Endothelial cell of umbilical vein (primary cell): Measurements from ENCODE around the gene MED29. TPM values are rescaled to one million over a fixed set of nuclear protein-coding genes. Genes with fewer than 3 reads are reported as not detected.

Experiments used
- BruUV-seq: library from RNA; stranded (reverse); fragments of 400-500 nt; replicated peaks from 2 replicates; lab custom pipeline; 2021; lab: Mats Ljungman, UMichigan
- CTCF ChIA-PET: fragments of 300-600, 350-600 bp; sonication (Branson Sonifier 250); formaldehyde crosslinking; loops from one replicate; lab custom pipeline; 2021; ENCODE audit warnings: antibody characterized with exemption, inconsistent platforms; lab: Charles Lee
- POLR2A ChIA-PET: fragments of 300-600, 350-600 bp; sonication (Branson Sonifier 250); formaldehyde crosslinking; loops from one replicate; lab custom pipeline; 2021; ENCODE audit warnings: antibody characterized with exemption, inconsistent platforms; lab: Charles Lee
- DNase-seq: peaks from one replicate; pipeline ENCODE4 v3.0.0-alpha.2; 2011; ENCODE audit warnings: low read depth, low spot score
- FAIRE-seq: peaks from 2 replicates; lab custom pipeline; 2011; peaks lifted over from hg19 to GRCh38; lab: Jason Lieb, UNC
- H2AFZ ChIP-seq: 2 replicates; pipeline ENCODE4 v1.6.0; 2012; ENCODE audit warnings: low read depth, low read length, control low read depth, inconsistent platforms
- H3K27ac ChIP-seq: 2 replicates; pipeline ENCODE4 v1.5.1; 2011; ENCODE audit warnings: low read depth, mild to moderate bottlenecking, control low read depth, low read length, moderate library complexity; ENCODE audit not compliant: insufficient read depth
- H3K27me3 ChIP-seq, 2 experiments: 2 replicates each; pipeline versions ENCODE4 v1.6.0 to v1.6.1; 2011; ENCODE audit warnings: low read length in 2 of 2, mixed read lengths in 1 of 2; ENCODE audit not compliant: control insufficient read depth in 2 of 2, insufficient read depth in 2 of 2
- H3K36me3 ChIP-seq, 2 experiments: 2 replicates in 1 of 2; 3 replicates in 1 of 2; pipeline ENCODE4 v1.5.1; 2011; ENCODE audit warnings: low read length in 2 of 2, mild to moderate bottlenecking in 1 of 2, moderate library complexity in 1 of 2; ENCODE audit not compliant: control insufficient read depth in 2 of 2, insufficient read depth in 2 of 2; ENCODE audit errors: extremely low read depth in 1 of 2
- H3K4me1 ChIP-seq: 3 replicates; pipeline ENCODE4 v1.5.1; 2011; ENCODE audit warnings: mild to moderate bottlenecking, low read length; ENCODE audit not compliant: control insufficient read depth, insufficient read depth; ENCODE audit errors: extremely low read depth
- H3K4me2 ChIP-seq: 2 replicates; pipeline ENCODE4 v1.6.1; 2011; ENCODE audit warnings: low read length, control low read depth, mixed read lengths; ENCODE audit not compliant: insufficient read depth
- H3K4me3 ChIP-seq, 3 experiments: fragments of 200-600 bp in 1 of 3; sonication (generic), shearing (Covaris generic) in 1 of 3; replicated peaks in 1 of 3; 2 replicates each; pipeline ENCODE4 v1.5.1; 2011 to 2016; ENCODE audit warnings: control low read depth in 3 of 3, low read length in 3 of 3, mild to moderate bottlenecking in 2 of 3, inconsistent platforms in 1 of 3, low read depth in 1 of 3, moderate library complexity in 1 of 3; ENCODE audit not compliant: insufficient read depth in 1 of 3
- H3K79me2 ChIP-seq: 2 replicates; pipeline ENCODE4 v1.6.0; 2012; ENCODE audit warnings: low read length, inconsistent platforms; ENCODE audit not compliant: control insufficient read depth, insufficient read depth
- H3K9ac ChIP-seq: replicated peaks from 2 replicates; pipeline ENCODE3; 2011; ENCODE audit warnings: low read length, control low read depth; ENCODE audit not compliant: insufficient read depth; ENCODE audit errors: extremely low read depth
- H3K9me1 ChIP-seq: replicated peaks from 3 replicates; pipeline ENCODE4 v1.6.0; 2011; ENCODE audit warnings: mild to moderate bottlenecking, low read length; ENCODE audit not compliant: control insufficient read depth, insufficient read depth; ENCODE audit errors: extremely low read depth
- H3K9me3 ChIP-seq: replicated peaks from 2 replicates; pipeline ENCODE4 v1.5.1; 2012; ENCODE audit warnings: low read length, inconsistent platforms; ENCODE audit not compliant: control insufficient read depth, insufficient read depth
- H4K20me1 ChIP-seq: replicated peaks from 2 replicates; pipeline ENCODE3; 2011; ENCODE audit warnings: mild to moderate bottlenecking, low read length; ENCODE audit not compliant: control insufficient read depth, insufficient read depth; ENCODE audit errors: extremely low read depth
- CTCF ChIP-seq, 2 donors: IDR thresholded peaks; 1 replicate in 1 of 2; 2 replicates in 1 of 2; pipeline ENCODE4 v1.5.1; 2011; ENCODE audit warnings: low read length in 2 of 2, mild to moderate bottlenecking in 2 of 2, moderate library complexity in 2 of 2, control low read depth in 1 of 2, inconsistent platforms in 1 of 2, low read depth in 1 of 2; ENCODE audit not compliant: insufficient read depth in 1 of 2; ENCODE audit errors: extremely low read depth in 1 of 2
- EZH2 ChIP-seq: IDR thresholded peaks from 2 replicates; pipeline ENCODE4 v1.6.1; 2012; ENCODE audit warnings: borderline replicate concordance, low read depth, mild to moderate bottlenecking, moderate library complexity, low read length, inconsistent platforms; ENCODE audit not compliant: severe bottlenecking
- FOS ChIP-seq: IDR thresholded peaks from 2 replicates; pipeline ENCODE4 v1.6.1; 2011; ENCODE audit warnings: mild to moderate bottlenecking, low read length, moderate library complexity, borderline replicate concordance; ENCODE audit not compliant: insufficient read depth
- GATA2 ChIP-seq: IDR thresholded peaks from 2 replicates; pipeline ENCODE4 v1.7.0; 2011; ENCODE audit warnings: low read depth, mild to moderate bottlenecking, moderate library complexity, mixed read lengths, low read length; ENCODE audit not compliant: insufficient read length, insufficient read depth
- JUN ChIP-seq: IDR thresholded peaks from 2 replicates; pipeline ENCODE4 v1.6.1; 2011; ENCODE audit warnings: borderline replicate concordance, low read depth; ENCODE audit not compliant: insufficient read length, insufficient read depth
- MAX ChIP-seq: IDR thresholded peaks from 2 replicates; pipeline ENCODE4 v1.6.1; 2011; ENCODE audit not compliant: insufficient read depth, insufficient read length
- MYC ChIP-seq: IDR thresholded peaks from one replicate; pipeline ENCODE4 v1.6.1; 2011; ENCODE audit warnings: mild to moderate bottlenecking, low read depth, low read length
- POLR2A ChIP-seq: IDR thresholded peaks from 2 replicates; pipeline ENCODE4 v1.6.1; 2012; ENCODE audit warnings: low read depth, mild to moderate bottlenecking, control low read depth, low read length
- POLR2AphosphoS5 ChIP-seq: IDR thresholded peaks from 2 replicates; pipeline ENCODE4 v1.6.1; 2012; ENCODE audit warnings: low read depth, mild to moderate bottlenecking, control low read depth, low read length, moderate library complexity; ENCODE audit not compliant: insufficient read depth
- dilution Hi-C: fragments of 300-500 bp; cut with MboI; formaldehyde crosslinking; loops from one replicate; pipeline ENCODE4 v1.15.0; 2019; ENCODE audit warnings: low sequenced_read_pairs; ENCODE audit not compliant: extremely low pct_ligation_motif_present
- intact Hi-C: fragments of 100-400 bp; cut with micrococcal nuclease; formaldehyde crosslinking; loops from one replicate; pipeline ENCODE4 v1.10.0; 2022
- polyA plus RNA-seq, 4 experiments: library from polyadenylated mRNA; depleted of rRNA in 3 of 4; stranded (reverse) in 3 of 4; unstranded in 1 of 4; fragments of >200 nt; gene quantifications; 2 replicates each; pipeline versions ENCODE4 v1.2.1 to v1.2.3, GENCODE V29; 2011 to 2012; ENCODE audit warnings: missing spikeins in 1 of 4
- total RNA-seq: library from RNA; stranded (reverse); gene quantifications from 2 replicates; pipeline ENCODE4 v1.2.3, GENCODE V29; 2021

MED29 gene
- total and polyA plus RNA-seq, 2 donors (not counting 3 experiments of a cell fraction or from before 2014, with no cell fraction given), result 25.5 to 50.4 TPM

GRCh38 chr19:39369200-39369599 is 22.0 kb upstream of the MED29 start:
- peaks cover 18% of the 10 kb centered on the region for H3K4me1 ChIP-seq
- H3K27me3 ChIP-seq, result no peaks in the 10 kb centered on the region
- CTCF ChIA-PET, result no interaction called here
- no peak overlapping the region for H3K4me2 ChIP-seq
- no peak overlapping the region for H3K9ac ChIP-seq
- no peaks in the 10 kb centered on the region for H4K20me1 ChIP-seq
- intact Hi-C loops (no loop called here), dilution Hi-C loops (no loop called here)
- no peak overlapping the region for H3K27ac ChIP-seq
- no peaks in the 10 kb centered on the region for H3K9me3 ChIP-seq
- H3K36me3 ChIP-seq, result peaks cover 8 to 13% of the 10 kb centered on the region in 2 experiments
- TF ChIP-seq CTCF (IDR thresholded peaks at IDR 0.05; ENCODE audit: extremely low read depth in 1 of 2, insufficient read depth in 1 of 2, low read depth in 1 of 2, low read length in 2 of 2), result no peak
- TF ChIP-seq FOS, result no peak
- no peak for TF ChIP-seq POLR2AphosphoS5
- TF ChIP-seq POLR2A, result no peak
- no peak for TF ChIP-seq MAX
- no peak for TF ChIP-seq GATA2
- TF ChIP-seq MYC, result no peak
- TF ChIP-seq JUN, result no peak
- no peak for TF ChIP-seq EZH2
- DNase-seq (no peak), FAIRE-seq (no peak)
- peaks cover 2% of the 10 kb centered on the region for H3K79me2 ChIP-seq
- POLR2A ChIA-PET, result no interaction called here
- BruUV-seq, result no TSS peak
- no peak overlapping the region for H2AFZ ChIP-seq
- H3K4me3 ChIP-seq, result no peak overlapping the region
- H3K9me1 ChIP-seq, result no peaks in the 10 kb centered on the region
